Gastrocnemius medialis (tissue), 4 donors: ENCODE data around the gene PIP5KL1.

Experiments
- POLR2A ChIP-seq, 2 donors: fragments of 450-650 bp; IDR thresholded peaks; one replicate each; pipeline ENCODE4 v1.6.1; 2017; ENCODE audit warnings: antibody characterized with exemption in 2 of 2, mild to moderate bottlenecking in 2 of 2, moderate library complexity in 2 of 2
- TF ChIP-seq, protein P1 (sequence below), 5 experiments: fragments of 450-650 bp in 3 of 5; fragments of 200-600 bp in 2 of 5; sonication (generic) in 2 of 5; IDR thresholded peaks in 4 of 5; conservative IDR thresholded peaks in 1 of 5; 1 replicate in 4 of 5; 2 replicates in 1 of 5; pipeline ENCODE4 v1.5.1; 2016 to 2019; ENCODE audit warnings: antibody characterized with exemption in 5 of 5, mild to moderate bottlenecking in 3 of 5, moderate library complexity in 3 of 5

DNA sequence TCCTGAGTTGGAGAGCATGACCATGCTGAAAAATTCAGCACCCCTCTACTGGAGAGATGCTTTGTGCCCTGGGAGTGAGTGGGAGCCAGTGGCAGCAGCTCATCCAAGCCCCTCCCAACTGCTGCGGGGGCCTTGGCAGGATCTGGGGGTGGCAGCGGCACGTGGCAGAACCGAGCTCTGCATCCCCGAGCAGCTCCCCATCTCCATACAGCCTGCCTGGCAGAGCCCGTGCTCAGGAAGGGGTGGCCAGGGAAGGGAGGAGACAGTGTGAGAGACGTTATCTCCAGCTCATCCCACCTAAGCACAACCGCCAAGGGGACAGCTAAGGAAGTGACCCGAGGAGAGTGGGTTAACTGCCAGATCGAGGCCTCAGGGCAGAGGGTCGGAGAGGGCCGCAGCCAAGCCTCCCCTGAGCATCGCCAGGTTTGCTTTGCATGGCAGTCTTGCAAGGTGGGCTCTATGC lies 24.3 kb upstream of the PIP5KL1 start:
- TF ChIP-seq, protein P1, sequence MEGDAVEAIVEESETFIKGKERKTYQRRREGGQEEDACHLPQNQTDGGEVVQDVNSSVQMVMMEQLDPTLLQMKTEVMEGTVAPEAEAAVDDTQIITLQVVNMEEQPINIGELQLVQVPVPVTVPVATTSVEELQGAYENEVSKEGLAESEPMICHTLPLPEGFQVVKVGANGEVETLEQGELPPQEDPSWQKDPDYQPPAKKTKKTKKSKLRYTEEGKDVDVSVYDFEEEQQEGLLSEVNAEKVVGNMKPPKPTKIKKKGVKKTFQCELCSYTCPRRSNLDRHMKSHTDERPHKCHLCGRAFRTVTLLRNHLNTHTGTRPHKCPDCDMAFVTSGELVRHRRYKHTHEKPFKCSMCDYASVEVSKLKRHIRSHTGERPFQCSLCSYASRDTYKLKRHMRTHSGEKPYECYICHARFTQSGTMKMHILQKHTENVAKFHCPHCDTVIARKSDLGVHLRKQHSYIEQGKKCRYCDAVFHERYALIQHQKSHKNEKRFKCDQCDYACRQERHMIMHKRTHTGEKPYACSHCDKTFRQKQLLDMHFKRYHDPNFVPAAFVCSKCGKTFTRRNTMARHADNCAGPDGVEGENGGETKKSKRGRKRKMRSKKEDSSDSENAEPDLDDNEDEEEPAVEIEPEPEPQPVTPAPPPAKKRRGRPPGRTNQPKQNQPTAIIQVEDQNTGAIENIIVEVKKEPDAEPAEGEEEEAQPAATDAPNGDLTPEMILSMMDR (IDR thresholded peaks at IDR 0.05 in 4 of 5, conservative IDR thresholded peaks at IDR 0.05 in 1 of 5) = no peak
- TF ChIP-seq POLR2A (IDR thresholded peaks at IDR 0.05) = no peak
